NCI-H2081 treated with DMSO at 0.1 percent for 48 hours (cell line): Measurements from ENCODE around the gene TSNAXIP1.

Experiments used
- DNase-seq: peaks from one replicate; lab custom pipeline; 2025; lab: John Stamatoyannopoulos, UW

Gene TSNAXIP1

GRCh38 chr16:67783353-67783725 lies 23.4 kb upstream of the TSNAXIP1 start:
- DNase-seq, result no peak

DNA sequence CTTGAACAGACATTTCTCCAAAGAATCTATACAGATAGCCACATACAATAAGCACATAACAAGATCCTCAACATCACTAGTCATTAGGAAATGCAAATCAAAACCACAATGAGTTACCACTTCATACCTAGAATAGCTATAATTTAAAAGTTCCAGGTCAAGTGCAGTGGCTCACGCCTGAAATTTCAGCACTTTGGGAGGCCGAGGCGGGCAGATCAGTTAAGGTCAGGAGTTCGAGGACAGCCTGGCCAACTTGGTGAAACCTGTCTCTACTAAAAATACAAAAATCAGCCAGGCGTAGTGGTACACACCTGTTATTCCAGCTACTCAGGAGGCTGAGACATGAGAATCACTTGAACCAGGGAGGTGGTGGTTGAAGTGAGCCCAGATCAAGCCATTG lies 20.2 kb upstream of the TSNAXIP1 start:
- DNase-seq, result no peak

- DNase-seq, result no peak
Measured at GRCh38 chr16:67790071-67790470, 16.6 kb upstream of the TSNAXIP1 start.

DNA sequence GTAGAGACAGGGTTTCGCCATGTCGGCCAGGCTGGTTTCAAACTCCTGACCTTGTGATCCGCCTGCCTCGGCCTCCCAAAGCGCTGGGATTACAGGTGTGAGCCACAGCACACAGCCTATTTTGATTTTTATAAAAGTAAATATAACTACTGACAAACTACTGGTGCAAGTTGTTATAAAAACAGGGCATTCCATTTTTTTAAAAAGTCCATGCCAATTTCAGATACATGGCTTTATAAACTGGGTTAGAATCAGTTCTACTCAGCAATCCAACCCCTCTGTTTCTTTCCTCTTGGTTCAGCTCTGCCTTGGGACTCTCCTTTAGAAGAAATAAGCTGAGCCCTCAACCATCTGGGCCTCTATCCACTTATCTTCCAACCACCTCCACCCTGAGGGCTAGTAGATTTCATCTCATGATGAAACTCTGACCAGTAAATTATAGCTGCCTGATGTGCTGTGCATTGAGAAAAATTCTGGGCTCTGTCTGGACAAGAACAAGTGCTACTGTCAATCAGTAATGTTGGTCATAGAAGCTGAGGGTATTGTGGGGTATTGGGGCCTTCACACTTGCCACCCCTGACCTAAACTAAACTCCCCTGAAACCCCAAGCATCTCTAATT lies 10.5 kb upstream of the TSNAXIP1 start:
- DNase-seq, result no peak

- no peak for DNase-seq
Measured at GRCh38 chr16:67800338-67800926, 6.3 kb upstream of the TSNAXIP1 start.

- no peak for DNase-seq
Measured at GRCh38 chr16:67801241-67801640, 5.4 kb upstream of the TSNAXIP1 start.

DNA sequence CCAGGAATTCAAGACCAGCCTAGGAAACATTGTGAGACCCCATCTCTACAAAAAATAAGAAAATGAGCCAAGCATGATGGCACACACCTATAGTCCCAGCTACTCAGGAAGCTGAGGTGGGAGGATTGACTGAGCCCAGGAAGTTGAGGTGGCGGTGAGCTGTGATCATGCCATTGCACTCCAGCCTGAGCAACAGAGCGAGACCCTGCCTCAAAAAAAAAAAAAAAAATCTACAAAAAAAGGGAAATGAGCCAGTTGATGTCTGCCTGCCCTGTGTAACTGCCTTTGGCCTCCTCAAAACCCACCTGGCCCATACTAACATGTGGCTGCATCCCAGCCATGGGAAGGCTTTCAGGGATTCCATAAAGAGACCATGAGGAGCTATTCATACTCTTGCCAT lies 4.8 kb upstream of the TSNAXIP1 start:
- no peak for DNase-seq

DNA sequence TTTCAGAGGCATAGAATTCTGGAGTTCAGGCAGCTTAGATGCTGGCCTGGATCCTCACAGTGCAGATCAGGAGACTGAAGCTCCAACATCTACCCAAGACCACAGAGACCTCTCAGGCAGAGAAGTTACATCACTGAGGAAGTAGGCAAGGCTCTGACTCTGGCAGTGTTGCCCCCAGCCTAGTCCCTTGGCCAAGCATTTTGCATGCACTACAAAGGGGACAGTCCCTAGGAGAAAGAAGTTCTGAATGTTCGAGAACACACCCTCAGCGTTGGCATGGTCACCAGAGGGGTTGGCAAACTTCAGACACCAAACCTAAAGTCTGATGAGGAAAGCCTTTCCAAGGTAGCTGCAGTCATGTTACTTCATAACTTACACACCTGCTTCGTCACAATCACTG lies 2.8 kb upstream of the TSNAXIP1 start:
- DNase-seq, result no peak

- no peak for DNase-seq
Measured at GRCh38 chr16:67804853-67805542, 1.7 kb upstream of the TSNAXIP1 start.

DNA sequence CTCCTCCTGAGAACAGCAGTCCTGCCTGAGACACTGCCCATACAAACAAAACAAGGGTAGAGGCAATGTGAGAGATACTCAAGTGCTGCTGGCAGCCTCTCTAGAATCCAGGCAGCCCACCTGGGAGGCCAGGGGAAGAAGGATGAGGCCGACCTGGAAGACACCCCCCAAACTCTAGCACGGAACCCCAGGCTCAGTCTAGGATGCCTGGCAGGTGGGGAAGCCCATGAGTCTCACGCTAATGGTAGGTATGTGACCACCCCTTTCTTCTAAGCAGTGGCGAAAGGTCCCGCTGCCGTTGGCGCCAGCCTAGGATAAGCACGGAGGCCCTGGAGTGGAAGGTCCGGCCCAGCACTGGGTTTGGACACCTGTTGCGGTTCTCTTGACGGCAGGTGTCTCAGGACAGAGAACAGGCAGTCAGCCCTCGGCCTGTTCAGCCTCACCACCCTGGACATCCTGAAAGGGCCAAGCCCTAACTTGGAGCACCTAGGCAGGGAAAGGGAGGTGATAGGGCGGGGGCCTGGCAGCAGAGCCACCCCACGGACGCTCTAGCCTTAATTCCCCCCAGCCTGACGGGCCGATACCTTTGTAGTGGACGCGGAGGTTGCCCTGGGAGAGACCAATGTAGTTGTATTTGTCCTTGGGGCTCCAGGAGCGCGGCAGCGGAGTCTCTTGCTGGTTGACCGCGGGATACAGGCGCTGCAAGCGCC lies 816 bp upstream of the TSNAXIP1 start:
- DNase-seq, result no peak

DNA sequence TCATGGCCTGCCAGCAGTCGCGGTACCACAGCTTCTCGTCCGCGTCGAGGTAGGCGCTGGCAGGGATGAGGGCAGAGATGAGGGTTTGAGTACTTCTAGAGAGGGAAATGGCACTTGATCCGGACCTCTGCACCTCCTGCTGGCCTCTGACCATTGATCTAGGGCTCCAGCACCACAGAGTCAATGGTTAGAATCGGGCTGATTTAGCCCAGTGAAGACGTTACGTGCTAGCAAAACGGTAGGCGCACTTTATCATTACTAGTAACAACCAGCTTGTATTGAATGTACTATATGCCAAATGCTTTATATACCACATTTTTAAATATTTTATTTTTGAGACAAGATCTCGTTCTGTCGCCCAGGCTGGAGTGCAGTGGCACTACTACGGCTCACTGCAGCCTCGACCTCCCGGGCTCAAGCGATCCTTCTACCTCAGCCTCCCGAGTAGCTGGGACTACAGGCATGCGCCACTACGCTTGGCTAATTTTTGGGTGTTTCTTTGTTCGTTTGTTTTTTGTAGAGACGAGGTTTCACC lies 526 bp downstream of the TSNAXIP1 start:
- DNase-seq, result no peak

GRCh38 chr16:67811899-67812298 lies 5.2 kb downstream of the TSNAXIP1 start:
- no peak for DNase-seq

DNA sequence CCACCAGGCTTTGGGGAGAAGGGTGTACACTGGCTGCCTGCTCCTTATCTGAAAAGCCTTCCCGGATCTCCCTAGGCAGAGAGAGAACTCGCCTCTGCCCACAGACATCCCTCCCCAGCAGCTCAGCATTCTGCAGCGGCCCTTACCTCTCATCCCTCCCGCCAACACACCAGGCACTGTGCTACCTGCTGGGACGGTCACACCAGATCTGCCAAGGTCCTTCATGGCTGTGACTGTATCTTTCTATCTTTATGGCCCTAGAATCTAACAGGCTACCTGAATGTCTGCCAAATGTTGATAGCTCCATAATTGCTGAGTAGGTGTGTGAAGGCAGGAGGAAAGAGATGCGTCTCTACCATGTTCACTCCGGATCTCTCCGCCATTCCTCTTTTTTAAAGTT lies 7.9 kb downstream of the TSNAXIP1 start:
- DNase-seq, result no peak

DNA sequence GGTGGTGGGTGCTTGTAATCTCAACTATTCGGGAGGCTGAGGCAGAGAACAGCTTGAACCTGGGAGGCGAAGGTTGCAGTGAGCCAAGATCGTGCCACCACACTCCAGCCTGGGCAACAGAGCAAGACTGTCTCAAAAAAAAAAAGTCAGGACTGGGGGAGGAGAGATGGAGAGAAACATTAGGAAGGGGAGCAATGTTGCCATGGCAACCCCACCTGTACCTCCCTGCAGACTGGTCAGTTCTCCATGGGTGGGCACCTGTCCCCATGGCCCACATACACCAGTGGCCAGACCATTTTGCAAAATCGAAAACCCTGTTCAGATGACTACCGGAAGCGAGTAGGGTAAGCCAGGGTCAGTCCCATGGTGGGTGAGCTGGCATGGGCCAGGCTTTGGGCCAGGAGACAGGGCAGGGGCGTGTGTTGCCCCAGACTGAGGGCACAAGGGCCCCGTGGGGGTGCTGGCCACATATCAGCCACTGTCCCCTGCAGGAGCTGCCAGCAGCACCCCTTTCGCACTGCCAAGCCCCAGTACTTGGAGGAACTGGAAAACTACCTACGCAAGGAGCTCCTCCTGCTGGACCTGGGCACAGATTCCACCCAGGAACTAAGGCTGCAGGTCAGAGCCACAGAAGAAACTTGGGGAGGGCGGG lies 14.0 kb downstream of the TSNAXIP1 start:
- no peak for DNase-seq

- no peak for DNase-seq
Measured at GRCh38 chr16:67822511-67822910, 15.8 kb downstream of the TSNAXIP1 start.

GRCh38 chr16:67825119-67825518 lies 18.4 kb downstream of the TSNAXIP1 start:
- no peak for DNase-seq

DNA sequence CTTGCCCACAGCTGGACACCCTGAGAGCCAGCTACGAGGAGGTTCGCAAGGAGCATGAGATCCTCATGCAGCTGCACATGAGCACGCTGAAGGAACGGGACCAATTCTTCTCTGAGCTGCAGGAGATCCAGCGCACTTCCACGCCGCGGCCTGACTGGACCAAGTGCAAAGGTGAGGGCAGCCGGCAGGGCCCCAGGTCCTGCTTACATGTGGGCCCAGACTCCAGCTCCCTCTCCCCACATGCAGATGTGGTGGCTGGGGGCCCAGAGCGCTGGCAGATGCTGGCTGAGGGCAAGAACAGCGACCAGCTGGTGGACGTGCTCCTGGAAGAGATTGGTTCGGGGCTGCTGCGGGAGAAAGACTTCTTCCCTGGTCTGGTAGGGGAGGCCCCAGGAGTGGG lies 19.2 kb downstream of the TSNAXIP1 start:
- DNase-seq, result no peak

DNA sequence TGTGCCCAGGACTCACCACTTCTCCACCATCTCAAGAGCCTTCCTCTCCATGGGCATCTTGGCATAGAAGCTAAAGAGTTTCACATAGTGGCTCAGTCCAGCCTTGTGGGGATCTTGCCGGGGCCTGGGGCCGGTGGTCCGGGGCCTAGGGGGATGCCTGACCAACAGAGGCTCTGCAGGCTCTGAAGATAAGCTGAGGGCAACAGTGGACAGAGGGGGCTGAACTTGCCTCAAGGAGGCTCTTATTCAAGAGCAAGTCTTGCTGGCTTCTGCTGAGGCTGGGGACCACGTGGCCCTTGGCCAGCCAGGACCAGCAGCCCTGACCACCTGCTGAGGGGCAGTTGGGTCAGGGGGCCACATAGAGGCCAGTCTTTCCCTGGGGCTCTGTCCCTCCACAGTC lies 22.0 kb downstream of the TSNAXIP1 start:
- no peak for DNase-seq

GRCh38 chr16:67833030-67833414 lies 26.3 kb downstream of the TSNAXIP1 start:
- no peak for DNase-seq

DNA sequence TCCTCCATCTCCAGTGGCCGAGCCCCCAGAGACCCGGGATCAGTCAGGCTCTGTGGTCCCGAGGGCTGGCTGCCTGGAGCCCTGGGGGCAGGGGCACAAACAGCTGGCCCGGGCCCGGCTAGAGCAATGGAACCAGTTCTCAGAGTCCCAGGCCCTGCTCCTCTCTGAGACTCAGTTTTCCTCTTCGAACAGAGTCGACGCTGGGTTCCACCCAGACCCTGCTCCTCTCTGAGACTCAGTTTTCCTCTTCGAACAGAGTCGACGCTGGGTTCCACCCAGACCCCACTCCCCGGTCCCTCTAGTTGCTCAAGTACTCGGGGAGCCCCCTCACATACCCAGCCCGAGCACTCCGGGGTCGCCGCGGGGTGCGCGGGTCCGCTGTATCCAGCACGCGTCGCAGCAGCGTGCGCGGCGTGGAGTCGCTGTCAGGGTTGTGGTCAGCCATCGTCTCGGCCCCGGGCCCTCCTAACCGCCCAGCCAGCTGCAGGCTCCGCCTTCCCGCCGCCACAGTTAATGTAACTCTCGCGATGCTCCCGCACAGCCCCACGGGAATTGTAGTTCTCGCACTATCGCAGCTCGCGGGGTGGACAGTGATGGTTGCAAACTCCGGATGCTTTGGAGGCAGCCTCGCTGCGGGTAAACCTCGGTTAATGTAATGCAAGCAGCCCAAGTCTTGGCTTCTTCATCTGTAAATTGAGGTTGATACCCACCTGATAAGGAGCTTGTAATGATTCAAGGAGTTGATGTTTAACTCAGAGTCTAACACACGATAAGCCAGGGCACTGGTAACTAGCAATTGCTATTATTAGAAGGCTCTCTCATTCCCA lies 26.9 kb downstream of the TSNAXIP1 start:
- DNase-seq, result peak; percentile 28

GRCh38 chr16:67834242-67834614 lies 27.5 kb downstream of the TSNAXIP1 start:
- DNase-seq, result no peak
